Activated gamma-delta T cell treated with anti-CD3 and anti-CD28 coated beads, Interleukin-2, amount 50 U/mL, for 16 hours (primary cell): ENCODE measurements around the gene PTGS1.

ENCODE experiments used
- DNase-seq: peaks from one replicate; pipeline ENCODE4 v3.0.0-alpha.2; 2020; ENCODE audit warnings: low read depth

Gene PTGS1

DNA sequence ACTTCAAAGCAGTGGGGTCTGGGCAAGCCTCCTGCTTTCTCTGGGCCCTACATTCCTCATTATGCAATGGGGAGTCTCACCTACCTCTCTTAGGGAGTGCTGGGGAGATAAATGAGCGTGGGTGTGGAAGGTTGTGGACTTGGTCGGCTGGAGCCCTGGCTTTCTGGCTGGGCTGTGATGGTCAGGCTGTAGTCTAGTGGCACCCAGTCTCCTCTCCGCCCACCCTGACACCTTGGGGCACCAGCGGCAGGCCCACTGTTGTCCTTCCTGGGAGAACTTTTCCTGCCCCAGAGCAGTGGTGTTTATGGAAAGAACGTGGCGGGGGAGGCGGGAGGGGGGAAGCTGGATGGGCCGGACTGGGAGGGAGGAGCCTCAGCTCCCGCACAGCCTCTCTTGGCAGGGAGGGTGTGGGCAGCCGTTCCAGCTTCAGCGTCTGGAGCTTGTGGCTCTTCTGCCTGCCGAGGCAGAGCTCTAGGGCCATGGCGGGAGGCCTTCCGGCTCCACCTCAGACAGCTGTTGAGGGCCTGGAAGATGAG is 4.1 kb downstream of the PTGS1 start:
- DNase-seq, result no peak

DNA sequence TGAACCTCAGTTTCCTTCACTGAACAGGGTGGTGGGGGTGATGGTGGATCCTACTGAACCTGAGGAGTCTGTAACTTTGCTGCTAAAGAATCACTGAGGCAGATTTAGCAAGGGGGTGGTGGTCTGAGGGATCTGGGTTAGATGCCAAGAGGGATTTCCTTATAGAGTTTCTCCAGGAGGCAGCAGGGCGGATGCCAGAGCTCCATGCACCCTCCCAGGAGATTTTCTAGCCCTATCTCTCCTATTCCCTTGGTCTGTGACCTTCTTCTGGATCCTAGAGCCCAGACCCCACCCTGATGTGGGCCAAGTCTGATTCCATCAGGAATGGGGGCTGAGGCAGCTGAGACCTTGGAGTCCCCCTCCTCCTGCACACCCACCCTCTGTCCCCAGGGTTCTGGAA is 6.0 kb downstream of the PTGS1 start:
- no peak for DNase-seq

DNA sequence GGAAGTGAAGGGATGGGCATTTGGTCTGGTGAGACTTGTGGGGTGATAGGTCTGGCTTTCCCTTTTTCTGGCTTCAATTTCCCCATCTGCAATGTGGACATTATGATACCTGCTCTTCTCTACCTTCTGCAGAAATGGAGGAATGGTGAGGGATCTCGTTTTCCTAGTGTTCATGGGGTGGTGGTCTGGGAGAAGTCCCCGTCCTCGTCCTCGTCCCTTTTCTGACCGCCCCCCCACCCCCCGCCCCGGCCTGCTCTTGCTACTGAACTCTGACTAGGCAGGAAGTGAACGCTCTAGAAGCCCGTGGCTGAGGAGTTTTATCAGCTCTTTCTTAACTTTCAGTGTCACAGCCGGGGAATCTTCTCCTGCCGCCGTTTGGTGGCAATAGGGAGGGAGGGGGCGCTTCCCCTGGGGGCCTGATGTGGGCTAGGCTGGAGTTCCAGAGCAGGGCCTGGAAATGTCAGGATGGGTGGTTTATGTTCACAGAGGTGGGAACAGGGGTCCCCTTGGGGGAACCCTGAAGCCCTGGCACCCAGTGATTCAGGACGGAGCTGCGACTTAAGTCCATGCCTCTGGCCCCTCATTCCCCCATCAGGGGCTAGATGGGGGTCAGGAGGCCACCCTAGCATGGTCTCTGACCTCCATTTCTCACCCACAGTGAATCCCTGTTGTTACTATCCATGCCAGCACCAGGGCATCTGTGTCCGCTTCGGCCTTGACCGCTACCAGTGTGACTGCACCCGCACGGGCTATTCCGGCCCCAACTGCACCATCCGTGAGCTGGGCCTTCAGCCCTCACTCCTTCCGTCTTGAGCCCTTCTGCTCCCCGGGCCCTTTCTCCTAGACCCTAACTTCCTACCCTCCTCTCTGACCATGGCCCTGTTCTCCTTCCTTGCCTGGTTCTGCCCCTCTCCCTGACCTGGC is 6.7 kb downstream of the PTGS1 start:
- no peak for DNase-seq

DNA sequence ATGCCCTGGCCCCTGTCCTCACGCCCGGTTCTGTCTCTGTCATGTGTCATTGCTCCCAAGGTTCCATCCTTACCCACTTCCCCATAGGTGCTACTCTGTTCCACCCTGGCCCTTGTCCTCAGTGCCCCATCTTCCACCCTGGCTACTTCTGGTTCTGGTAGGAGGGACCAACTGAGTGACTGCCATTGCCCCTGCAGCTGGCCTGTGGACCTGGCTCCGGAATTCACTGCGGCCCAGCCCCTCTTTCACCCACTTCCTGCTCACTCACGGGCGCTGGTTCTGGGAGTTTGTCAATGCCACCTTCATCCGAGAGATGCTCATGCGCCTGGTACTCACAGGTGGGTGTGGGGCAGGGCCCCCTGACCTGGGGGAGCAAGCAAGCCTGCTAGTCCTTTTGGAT is 7.4 kb downstream of the PTGS1 start:
- DNase-seq, result no peak

DNA sequence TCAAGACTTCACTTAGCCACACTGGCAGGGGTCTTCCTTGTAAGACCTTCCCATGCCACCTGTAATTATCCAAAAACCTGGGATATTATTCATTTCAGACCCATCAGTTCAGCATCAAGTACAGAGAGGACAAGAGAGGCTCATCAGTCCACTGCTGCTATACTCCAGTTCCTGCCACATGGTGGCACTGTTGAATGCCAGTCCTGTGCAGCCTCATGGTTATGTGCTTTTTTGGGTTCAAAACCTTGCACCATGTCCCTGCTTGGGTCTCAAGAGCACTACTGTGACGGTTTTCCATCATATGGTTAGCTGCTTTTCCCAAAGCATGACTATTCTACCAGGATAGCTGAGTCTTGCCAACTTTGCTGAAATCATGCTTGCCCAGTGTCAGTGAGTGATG is 8.5 kb downstream of the PTGS1 start:
- no peak for DNase-seq

DNA sequence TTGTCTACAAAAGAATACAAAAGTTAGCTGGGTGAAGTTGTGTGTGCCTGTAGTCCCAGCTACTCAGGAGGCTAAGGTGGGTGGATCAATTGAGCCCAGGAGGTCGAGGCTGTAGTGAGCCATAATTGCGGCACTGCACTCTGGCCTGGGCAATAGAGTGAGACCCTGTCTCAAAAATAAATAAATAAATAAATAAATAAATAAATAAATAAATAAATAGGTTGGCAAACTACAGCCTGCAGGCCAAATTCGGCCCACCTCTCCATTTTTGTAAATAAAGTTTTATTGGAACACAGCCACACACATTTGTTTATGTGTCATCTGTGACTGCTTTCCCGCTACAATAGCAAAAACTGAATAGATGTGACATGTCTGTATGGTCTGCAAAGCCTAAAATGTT is 9.5 kb downstream of the PTGS1 start:
- DNase-seq, result no peak

DNA sequence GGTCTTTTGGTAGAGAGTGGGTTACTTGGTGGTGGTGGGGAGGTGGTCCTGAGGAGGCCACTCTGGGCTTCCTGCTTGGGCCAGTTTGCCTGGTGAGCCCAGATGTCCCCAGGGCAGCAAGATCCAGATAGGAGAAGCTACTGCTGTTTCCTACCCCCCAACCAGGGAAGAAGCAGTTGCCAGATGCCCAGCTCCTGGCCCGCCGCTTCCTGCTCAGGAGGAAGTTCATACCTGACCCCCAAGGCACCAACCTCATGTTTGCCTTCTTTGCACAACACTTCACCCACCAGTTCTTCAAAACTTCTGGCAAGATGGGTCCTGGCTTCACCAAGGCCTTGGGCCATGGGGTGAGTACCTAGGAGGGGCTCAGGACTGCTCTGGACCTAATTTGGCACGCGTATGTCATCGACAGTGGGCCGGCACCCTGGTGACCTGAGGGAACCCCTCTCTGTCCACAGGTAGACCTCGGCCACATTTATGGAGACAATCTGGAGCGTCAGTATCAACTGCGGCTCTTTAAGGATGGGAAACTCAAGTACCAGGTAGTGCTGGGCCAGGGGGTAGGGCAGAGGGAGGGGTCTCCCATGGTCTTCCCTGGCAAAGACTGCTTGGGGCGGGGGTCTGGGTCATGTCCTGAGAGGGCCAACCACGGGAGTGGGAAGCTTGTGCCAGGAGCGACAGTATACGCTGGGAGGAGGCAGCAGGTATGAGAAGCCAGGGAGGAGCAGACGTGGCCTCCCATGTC is 10.6 kb downstream of the PTGS1 start:
- DNase-seq, result no peak

DNA sequence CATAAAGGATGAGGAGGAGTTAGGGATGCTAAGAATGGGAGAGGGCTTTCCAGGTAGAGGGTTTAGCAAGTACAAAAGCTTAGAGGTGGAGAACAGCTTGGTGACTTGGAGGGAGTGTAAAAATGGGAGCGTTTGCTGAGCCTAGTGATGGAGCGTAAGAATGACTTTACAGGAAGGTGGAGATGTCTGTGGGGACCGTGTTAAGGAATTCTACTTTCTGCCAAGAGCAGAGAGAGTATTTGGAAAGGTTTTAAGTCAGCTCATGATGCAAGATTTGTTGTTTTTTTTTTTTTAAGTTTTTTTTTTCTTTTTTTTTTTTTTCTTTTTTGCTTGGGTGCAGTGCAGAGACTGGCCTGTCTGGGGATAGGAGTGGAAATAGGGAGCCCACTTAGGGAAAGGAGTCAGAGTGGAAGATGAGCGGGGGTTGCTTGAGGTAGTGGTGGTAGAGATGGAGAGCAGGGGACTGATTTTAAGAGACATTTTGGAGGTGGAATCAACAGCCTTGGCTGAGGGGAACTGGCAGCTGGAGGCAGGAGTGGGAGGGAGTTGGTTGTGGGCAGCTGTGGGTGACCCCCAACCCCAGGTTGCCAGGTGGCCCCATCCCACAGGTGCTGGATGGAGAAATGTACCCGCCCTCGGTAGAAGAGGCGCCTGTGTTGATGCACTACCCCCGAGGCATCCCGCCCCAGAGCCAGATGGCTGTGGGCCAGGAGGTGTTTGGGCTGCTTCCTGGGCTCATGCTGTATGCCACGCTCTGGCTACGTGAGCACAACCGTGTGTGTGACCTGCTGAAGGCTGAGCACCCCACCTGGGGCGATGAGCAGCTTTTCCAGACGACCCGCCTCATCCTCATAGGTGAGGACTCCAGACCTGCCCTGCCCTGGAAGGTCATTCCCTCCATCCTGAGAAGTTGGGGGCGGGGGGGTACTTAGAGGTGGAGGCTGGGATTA is 12.4 kb downstream of the PTGS1 start:
- no peak for DNase-seq

DNA sequence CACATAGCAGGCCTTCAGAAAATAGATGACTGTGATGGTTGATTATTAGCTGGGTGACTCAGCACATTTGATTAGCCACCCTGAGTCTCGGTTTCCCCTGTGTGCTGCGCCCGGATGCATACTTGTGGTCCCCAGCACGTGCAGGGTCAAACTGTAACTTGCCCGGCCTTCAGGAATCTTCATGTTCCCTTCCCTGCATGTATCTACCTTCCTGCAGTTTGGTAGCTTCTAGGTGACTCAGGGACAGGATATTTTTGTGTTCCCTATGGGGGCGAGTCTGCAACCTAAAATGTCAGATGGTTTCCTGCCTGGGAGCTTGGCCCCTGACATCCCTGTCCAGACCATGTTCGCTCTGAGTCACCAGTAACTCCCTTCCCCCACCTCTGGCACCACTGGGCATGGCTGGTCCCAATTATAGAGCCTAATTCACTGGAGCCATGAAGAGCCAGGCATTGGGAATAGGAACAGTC is 13.2 kb downstream of the PTGS1 start:
- DNase-seq, result no peak

DNA sequence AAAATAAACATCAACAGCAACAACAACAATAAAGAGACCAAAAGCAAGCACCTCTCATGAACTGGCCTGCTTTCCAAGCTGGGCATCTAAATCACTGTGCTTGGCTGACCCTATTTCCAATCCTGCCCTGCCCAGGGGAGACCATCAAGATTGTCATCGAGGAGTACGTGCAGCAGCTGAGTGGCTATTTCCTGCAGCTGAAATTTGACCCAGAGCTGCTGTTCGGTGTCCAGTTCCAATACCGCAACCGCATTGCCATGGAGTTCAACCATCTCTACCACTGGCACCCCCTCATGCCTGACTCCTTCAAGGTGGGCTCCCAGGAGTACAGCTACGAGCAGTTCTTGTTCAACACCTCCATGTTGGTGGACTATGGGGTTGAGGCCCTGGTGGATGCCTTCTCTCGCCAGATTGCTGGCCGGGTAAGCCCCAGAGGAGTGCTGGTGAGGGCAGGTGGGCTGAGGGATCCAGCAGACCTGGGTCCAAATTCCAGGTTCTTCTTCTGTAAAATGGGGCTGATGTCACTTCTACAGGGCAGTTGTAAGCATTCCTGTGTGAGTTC is 15.6 kb downstream of the PTGS1 start:
- DNase-seq, result no peak

DNA sequence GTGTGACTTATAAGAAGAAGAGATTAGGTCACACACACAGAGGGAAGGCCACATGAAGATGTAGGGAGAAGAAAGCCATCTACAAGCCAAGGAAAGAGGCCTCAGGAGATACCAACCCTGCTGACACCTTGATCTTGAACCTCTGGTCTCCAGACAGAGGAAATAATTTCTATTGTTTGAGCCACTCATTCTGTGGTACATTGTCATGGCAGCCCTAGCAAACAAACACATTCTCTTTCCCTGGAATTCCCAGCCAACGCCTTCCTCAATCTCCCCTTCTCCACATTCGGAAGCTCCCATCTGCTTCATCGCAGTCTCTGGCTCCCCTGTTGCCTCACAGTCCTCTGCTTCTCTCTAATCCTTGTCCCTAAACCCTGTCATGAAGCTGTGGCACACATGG is 16.7 kb downstream of the PTGS1 start:
- DNase-seq, result no peak

DNA sequence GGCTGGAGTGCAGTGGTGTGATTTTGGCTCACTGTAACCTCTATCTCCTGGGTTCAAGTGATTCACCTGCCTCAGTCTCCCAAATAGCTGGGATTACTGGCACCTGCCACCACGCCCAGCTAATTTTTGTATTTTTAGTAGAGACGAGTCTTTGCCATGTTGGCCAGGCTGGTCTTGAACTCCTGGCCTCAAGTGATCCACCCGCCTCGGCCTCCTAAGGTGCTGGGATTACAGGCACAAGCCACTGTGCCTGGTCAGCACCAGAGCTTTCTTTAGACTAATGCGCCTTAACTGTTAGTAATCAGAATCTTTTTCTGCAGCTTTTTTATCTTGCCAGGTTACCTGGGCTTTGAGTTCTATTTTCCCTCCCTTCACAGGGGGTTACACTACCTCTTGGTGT is 18.4 kb downstream of the PTGS1 start:
- DNase-seq, result no peak

DNA sequence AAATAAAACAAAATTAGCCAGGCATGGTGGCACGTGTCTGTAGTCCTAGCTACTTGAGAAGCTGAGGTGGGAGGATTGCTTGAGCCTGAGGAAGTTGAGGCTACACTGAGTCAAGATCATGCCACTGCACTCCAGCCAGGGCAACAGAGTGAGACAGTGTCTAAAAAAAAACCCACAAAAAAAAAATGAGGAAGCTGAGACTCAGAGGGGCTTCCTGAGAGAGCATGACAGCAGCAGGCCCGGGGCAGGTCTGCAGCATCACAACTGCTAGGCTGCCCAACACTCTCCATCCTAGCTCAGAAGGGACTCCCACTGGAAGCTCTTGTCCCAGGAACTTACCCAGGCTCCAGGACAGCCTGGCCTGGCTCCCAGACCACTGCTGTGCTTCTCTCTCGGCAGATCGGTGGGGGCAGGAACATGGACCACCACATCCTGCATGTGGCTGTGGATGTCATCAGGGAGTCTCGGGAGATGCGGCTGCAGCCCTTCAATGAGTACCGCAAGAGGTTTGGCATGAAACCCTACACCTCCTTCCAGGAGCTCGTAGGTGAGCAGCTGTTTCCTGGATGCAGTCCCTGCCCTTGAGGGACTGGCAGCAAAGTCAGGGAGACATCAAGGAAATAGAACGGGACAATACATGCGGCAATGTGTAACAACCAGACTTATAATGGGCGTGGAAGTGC is 19.1 kb downstream of the PTGS1 start:
- no peak for DNase-seq

DNA sequence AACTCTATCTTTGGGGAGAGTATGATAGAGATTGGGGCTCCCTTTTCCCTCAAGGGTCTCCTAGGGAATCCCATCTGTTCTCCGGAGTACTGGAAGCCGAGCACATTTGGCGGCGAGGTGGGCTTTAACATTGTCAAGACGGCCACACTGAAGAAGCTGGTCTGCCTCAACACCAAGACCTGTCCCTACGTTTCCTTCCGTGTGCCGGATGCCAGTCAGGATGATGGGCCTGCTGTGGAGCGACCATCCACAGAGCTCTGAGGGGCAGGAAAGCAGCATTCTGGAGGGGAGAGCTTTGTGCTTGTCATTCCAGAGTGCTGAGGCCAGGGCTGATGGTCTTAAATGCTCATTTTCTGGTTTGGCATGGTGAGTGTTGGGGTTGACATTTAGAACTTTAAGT is 21.5 kb downstream of the PTGS1 start:
- DNase-seq, result no peak

DNA sequence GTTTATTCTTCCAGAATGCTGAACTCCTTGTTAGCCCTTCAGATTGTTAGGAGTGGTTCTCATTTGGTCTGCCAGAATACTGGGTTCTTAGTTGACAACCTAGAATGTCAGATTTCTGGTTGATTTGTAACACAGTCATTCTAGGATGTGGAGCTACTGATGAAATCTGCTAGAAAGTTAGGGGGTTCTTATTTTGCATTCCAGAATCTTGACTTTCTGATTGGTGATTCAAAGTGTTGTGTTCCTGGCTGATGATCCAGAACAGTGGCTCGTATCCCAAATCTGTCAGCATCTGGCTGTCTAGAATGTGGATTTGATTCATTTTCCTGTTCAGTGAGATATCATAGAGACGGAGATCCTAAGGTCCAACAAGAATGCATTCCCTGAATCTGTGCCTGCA is 21.9 kb downstream of the PTGS1 start:
- no peak for DNase-seq

DNA sequence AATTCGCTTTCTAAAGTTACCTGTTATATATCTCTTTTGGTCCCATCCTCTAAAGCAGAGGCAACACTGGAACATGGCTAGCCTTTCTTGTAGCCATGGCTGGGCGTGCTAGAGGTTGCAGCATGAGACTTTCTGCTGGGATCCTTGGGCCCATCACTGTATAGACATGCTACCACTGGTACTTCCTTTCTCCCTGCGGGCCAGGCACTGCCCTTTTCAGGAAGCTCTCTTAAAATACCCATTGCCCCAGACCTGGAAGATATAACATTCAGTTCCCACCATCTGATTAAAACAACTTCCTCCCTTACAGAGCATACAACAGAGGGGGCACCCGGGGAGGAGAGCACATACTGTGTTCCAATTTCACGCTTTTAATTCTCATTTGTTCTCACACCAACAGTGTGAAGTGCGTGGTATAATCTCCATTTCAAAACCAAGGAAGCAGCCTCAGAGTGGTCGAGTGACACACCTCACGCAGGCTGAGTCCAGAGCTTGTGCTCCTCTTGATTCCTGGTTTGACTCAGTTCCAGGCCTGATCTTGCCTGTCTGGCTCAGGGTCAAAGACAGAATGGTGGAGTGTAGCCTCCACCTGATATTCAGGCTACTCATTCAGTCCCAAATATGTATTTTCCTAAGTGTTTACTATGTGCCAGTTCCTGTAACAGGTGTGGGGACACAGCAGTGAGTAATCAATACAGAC is 22.6 kb downstream of the PTGS1 start:
- DNase-seq, result no peak

DNA sequence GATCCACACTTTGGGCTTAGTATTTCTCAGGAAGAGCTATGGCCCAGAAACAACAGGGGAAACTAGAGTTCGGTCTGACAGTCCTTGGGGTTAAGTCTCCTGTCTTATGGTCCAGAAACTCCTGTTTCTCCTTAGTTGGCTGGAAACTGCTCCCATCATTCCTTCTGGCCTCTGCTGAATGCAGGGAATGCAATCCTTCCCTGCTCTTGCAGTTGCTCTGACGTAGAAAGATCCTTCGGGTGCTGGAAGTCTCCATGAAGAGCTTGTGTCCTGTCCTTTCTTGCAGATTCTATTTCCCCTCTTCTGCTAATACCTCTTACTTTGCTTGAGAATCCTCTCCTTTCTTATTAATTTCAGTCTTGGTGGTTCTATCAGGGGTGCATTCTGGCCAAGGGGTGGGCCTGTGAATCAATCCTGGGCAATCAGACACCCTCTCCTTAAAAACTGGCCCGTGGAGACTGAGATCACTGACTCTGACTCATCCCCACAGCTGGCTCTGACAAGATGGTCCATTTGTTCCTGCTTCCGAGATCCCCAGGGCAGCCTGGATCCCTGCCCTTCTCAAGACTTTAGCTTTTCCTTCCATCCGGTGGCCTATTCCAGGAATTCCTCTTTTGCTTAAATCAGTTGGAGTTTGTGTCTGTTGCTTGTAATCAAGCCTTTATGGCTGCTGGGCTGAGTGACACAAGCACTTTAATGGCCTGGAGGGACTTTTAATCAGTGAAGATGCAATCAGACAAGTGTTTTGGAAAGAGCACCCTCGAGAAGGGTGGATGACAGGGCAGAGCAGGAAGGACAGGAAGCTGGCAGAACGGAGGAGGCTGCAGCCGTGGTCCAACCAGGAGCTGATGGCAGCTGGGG is 23.7 kb downstream of the PTGS1 start:
- no peak for DNase-seq

DNA sequence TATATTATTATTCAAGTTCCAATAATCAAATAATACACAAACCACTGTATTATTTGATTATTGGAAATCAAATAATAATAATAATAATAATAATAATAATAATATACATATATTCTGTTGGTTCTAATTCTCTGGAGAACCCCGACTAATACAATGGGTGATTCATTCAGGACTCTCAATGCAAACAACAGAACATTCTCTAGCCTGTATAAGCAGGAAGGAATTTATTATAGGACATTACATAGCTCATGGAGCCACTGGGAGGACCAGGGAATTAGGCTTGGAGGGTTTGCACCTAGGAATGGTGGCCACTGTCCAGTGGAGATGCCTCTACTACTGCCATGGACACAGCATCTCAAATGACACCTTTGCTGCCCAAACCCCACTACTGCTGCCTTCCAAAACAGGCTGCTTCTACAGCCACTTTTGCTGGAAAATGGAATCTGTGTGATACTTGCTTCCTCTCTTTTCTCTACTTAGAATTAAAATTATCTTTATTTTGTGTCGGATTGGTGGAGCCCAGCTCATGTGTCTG is 25.9 kb downstream of the PTGS1 start:
- DNase-seq, result no peak

DNA sequence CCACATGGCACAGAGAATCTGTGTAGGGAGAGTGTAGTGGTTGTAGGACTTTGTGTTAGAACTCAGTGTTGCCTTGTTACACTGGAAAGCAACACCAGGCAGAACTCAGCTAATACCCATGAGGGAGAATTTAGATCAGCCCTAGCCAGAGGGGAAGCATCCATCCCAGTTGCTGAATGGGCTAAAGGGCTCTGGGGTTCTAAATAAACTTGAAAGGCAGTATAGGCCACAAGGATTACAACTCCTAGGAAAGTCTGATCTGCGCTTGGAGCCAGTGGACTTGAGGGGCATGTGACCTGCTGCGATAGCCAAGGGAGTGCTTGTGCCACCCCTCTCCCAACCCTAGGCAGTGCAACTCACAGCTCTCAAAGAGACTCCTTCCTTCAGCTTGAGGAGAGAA is 26.9 kb downstream of the PTGS1 start:
- DNase-seq, result no peak
